Stimulated activated CD4-positive, alpha-beta T cell treated with anti-CD3 and anti-CD28 coated beads, Interleukin-1b, Interleukin-23, amount 100 ng/mL, for 48 hours (primary cell): ENCODE data around the gene DCANP1.
"Not testable (repeated sequence)": the region's sequence is repeated elsewhere in the genome, so short reads cannot be mapped to it uniquely, and the experiment has no call there.

Source experiments
- DNase-seq: peaks from one replicate; pipeline ENCODE4 v3.0.0-alpha.2; 2020

DCANP1 gene

GRCh38 chr5:135447298-135447929 is at the start of gene DCANP1:
Gene DCANP1 (minus strand): TSS chr5:135447348. CDS start chr5:135447108, 240 bp downstream.
- no peak for DNase-seq

GRCh38 chr5:135495531-135495930 is 48.4 kb upstream of the DCANP1 start:
- DNase-seq, result not testable (repeated sequence)

GRCh38 chr5:135494196-135494595 is 47.0 kb upstream of the DCANP1 start:
- DNase-seq, result no peak

- DNase-seq, result no peak
Observed at GRCh38 chr5:135493406-135494180, 46.4 kb upstream of the DCANP1 start.

GRCh38 chr5:135492319-135492626 is 45.1 kb upstream of the DCANP1 start:
- DNase-seq, result no peak

GRCh38 chr5:135491552-135492318 is 44.6 kb upstream of the DCANP1 start:
- no peak for DNase-seq

GRCh38 chr5:135491038-135491551 is 43.9 kb upstream of the DCANP1 start:
- DNase-seq, result no peak

GRCh38 chr5:135490245-135491037 is 43.3 kb upstream of the DCANP1 start:
- no peak for DNase-seq

- no peak for DNase-seq
Observed at GRCh38 chr5:135489466-135490244, 42.5 kb upstream of the DCANP1 start.

GRCh38 chr5:135488727-135489465 is 41.7 kb upstream of the DCANP1 start:
- DNase-seq, result no peak

GRCh38 chr5:135487839-135488514 is 40.8 kb upstream of the DCANP1 start:
- DNase-seq, result no peak

GRCh38 chr5:135487037-135487395 is 39.9 kb upstream of the DCANP1 start:
- no peak for DNase-seq

GRCh38 chr5:135486131-135487036 is 39.2 kb upstream of the DCANP1 start:
- no peak for DNase-seq

GRCh38 chr5:135484674-135485086 is 37.5 kb upstream of the DCANP1 start:
- no peak for DNase-seq

- no peak for DNase-seq
Observed at GRCh38 chr5:135483254-135483653, 36.1 kb upstream of the DCANP1 start.

GRCh38 chr5:135482381-135482933 is 35.3 kb upstream of the DCANP1 start:
- DNase-seq, result no peak

- DNase-seq, result no peak
Observed at GRCh38 chr5:135481909-135482311, 34.8 kb upstream of the DCANP1 start.

- DNase-seq, result no peak
Observed at GRCh38 chr5:135481387-135481786, 34.2 kb upstream of the DCANP1 start.

GRCh38 chr5:135480511-135480910 is 33.4 kb upstream of the DCANP1 start:
- no peak for DNase-seq
